Activated CD4-positive, alpha-beta T cell treated with anti-CD3 and anti-CD28 coated beads, Interleukin-2, Interleukin-6, amounts not matched to agents 100 ng/mL and 50 ng/mL, durations not matched to agents 16 hours and 8 hours (primary cell): ENCODE data around the gene LAYN.
A peak's percentile ranks its signal among the peaks of the same experiment; 100 is the strongest.

Source experiments
- DNase-seq: peaks from one replicate; pipeline ENCODE4 v3.0.0-alpha.2; 2020

Gene LAYN

DNA sequence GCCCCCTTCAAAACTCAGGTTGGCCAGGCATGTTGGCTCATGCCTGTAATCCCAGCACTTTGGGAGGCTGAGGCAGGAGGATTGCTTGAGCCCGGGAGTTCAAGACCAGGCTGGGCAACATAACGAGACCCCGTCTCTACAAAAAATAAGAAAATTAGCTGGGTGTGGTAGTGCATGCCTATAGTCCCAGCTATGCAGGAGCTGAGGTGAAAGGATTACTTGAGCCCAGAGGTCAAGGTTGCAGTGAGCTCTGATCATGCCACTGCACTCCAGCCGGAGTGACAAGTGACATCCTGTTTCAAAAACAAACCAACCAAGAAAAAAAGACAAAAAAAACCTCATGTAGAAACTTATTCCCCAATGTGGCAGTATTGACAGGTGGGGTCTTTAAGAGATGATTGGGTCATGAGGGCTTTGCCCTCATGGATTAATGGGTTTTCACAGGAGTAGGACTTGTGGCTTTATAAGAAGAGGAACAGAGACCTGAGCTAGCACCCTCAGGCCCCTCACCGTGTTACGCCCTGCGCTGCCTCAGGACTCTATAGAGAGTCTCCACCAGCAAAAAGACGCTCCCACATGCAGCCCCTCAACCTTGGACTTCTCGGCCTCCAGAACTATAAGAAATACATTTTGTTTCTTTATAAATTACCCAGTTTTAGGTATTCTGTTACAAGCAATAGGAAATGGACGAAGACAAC, 22.3 kb downstream of the LAYN start:
- DNase-seq = no peak

GRCh38 chr11:111565114-111565720, 24.7 kb downstream of the LAYN start:
- peak; percentile 78 for DNase-seq

- DNase-seq = no peak
Measured at GRCh38 chr11:111566324-111566723, 25.8 kb downstream of the LAYN start.

GRCh38 chr11:111569476-111569875, 29.0 kb downstream of the LAYN start:
- no peak for DNase-seq

GRCh38 chr11:111570796-111571195, 30.3 kb downstream of the LAYN start:
- no peak for DNase-seq

DNA sequence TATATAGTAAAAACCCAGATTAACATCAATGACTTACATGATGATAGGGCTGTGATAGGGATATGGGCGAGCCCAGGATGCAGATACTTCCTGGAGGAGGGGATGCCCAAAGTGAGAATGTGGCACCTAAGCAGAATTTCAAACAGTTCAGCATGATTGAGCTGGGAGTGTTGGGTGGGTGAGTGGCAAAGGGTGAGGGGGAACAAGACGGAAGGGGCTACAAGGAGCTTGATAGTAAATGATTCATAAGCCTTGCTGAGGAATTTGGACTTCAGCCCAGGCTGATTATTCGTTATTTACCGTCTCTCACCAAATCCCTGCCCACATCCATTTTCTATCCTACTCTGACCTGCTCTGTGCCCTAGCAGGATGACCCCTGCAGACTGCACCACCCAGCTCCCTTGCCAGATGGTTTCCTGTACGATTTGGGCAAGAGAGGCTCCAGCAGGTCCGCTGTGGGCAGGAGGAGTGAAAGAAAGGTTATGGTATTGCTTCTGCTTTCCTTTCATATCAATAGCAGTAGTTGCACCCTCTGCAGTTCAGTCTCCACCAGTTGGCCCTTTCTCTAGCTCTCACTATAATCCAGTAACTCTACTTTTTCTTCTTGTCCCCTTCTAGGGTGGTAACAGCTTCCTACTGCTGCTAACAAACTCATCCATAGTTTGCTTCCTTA, 31.4 kb downstream of the LAYN start:
- DNase-seq = no peak

GRCh38 chr11:111572581-111572980, 32.1 kb downstream of the LAYN start:
- DNase-seq = no peak

GRCh38 chr11:111573821-111574249, 33.3 kb downstream of the LAYN start:
- no peak for DNase-seq

- DNase-seq = no peak
Measured at GRCh38 chr11:111574373-111575225, 34.1 kb downstream of the LAYN start.

DNA sequence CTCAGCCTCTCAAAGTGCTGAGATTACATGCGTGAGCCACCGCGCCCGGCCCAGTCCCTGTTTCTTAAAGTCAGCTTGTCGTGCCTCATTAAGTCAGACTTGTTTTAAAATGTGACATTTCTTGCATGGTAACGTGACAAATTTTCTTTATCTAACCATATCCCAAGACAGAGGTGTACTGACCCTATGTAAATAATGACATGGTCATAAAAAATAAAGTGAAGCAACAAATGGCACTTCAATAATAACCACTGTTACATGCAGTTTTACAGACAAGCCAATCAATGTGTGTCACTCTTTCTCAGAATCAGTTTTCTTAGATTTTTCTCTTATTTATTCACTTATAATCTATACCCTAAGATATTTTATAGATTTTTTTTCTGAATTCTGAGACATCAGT, 35.2 kb downstream of the LAYN start:
- no peak for DNase-seq

GRCh38 chr11:111577821-111578220, 37.3 kb downstream of the LAYN start:
- no peak for DNase-seq

DNA sequence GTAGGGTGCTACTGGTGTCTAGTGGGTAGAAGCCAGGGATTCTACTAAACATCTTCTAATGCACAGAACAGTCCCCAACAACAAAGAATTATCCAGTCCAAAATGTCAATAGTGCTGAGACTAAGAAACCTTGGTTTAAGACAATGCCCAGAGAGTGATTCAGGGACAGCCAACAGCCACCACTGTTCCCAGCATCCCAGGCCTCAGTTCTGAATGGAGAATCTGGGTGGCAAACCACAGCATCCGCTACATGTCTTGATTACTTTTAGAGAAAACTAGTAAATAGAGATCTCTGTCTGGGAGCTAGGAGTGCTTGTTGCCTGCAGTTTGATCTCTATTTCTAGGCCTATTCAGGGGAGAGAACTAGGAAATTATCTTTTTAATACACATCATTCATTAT, 40.8 kb downstream of the LAYN start:
- DNase-seq = no peak

DNA sequence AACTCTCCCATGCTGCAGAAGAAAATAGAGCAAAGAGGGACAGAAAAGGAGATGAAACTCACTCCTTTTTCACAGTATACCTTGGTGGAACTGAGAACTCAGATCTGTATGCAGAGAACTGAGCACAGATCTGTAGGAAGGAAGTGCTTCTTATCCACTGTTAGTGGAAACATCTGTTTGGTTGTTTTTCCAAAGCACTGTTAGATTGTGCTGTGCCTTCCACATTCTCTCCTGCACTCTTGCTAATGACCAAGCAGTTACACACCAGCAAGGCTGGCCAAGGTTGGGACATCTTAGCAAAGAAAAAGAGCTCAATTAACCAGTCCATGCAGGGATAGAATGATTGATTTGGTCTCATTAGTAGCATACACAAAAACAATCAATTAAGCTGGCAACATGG, 41.6 kb downstream of the LAYN start:
- DNase-seq = no peak

- no peak for DNase-seq
Measured at GRCh38 chr11:111582881-111583280, 42.4 kb downstream of the LAYN start.

GRCh38 chr11:111585371-111585770, 44.9 kb downstream of the LAYN start:
- no peak for DNase-seq

DNA sequence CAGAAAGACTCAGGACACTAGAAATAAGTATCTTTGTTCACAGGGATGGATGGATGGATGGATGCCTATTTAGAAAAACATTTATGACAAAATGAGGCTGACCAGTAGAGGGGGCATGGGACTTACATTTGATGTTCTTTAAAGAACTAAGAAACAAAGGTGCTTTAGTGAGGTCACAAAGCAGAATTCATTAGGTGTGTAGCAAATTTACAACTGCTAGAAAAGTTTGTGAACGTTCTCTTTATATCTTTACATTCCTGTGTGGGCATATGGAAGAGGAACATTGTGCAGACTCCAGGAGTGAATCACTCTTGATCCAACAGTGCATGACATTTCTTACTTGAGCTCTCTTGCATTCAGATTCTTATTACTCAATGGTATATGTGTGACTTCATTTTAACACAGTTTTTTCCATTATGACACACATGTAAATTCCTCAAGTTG, 45.9 kb downstream of the LAYN start:
- DNase-seq = peak; percentile 49

GRCh38 chr11:111589114-111589513, 48.6 kb downstream of the LAYN start:
- no peak for DNase-seq

DNA sequence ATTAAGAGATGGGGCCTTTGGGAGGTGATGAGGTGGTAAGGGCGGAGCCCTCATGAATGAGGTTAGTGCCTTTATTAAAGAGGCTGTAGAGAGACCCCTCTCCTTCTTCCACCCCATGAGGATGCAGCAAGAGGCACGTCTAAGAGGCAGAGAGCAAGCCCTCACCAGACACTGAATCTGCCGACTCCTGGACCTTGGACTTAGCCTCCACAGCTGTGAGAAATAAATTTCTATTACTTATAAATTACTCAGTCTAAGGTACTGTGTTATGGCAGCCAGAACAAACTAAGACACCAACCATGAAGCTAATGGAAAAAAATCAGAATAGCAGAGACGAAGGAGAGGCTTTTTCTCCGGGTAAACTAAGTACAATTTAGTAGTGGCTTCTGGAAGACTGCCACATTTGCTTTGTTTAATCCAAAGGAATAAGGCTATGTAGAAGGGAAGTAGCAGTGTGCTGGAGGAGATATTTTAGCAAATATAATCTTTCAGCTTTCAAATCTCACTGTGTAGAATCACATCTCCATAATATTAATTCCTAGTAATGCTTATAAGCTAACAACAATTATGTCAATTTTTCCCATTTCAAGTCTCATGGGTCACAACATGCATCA, 49.5 kb downstream of the LAYN start:
- no peak for DNase-seq

GRCh38 chr11:111591187-111591960, 50.9 kb downstream of the LAYN start:
- DNase-seq = no peak

- no peak for DNase-seq
Measured at GRCh38 chr11:111592491-111592890, 52.0 kb downstream of the LAYN start.

GRCh38 chr11:111596319-111596718, 55.8 kb downstream of the LAYN start:
- DNase-seq = no peak

GRCh38 chr11:111598148-111598547, 57.6 kb downstream of the LAYN start:
- no peak for DNase-seq
